DMS153 treated with DMSO at 0.1 percent for 48 hours (cell line): ENCODE measurements around the gene CLDN9.
A peak's percentile ranks its signal among the peaks of the same experiment; 100 is the strongest.
"Not testable (repeated sequence)": the region's sequence is repeated elsewhere in the genome, so short reads cannot be mapped to it uniquely, and the experiment has no call there.

Experiments
- DNase-seq: peaks from one replicate; lab custom pipeline; 2025; ENCODE audit not compliant: unreplicated experiment; lab: John Stamatoyannopoulos, UW

The CLDN9 gene

GRCh38 chr16:3054965-3055733 is 42.4 kb downstream of the CLDN9 start:
- DNase-seq: no peak

- not testable (repeated sequence) for DNase-seq
Measured at GRCh38 chr16:3055734-3056115, 43.0 kb downstream of the CLDN9 start.

GRCh38 chr16:3056336-3057180 is 43.8 kb downstream of the CLDN9 start:
- no peak for DNase-seq

- DNase-seq: no peak
Measured at GRCh38 chr16:3057181-3058138, 44.7 kb downstream of the CLDN9 start.

GRCh38 chr16:3058139-3059030 is 45.7 kb downstream of the CLDN9 start:
- DNase-seq: no peak

- DNase-seq: peak; percentile 62
Measured at GRCh38 chr16:3059041-3059722, 46.5 kb downstream of the CLDN9 start.

GRCh38 chr16:3059723-3060242 is 47.1 kb downstream of the CLDN9 start:
- DNase-seq: no peak

GRCh38 chr16:3060339-3061127 is 47.8 kb downstream of the CLDN9 start:
- DNase-seq: no peak

GRCh38 chr16:3062553-3062952 is 49.8 kb downstream of the CLDN9 start:
- DNase-seq: no peak

- DNase-seq: no peak
Measured at GRCh38 chr16:3063625-3064386, 51.1 kb downstream of the CLDN9 start.
